ENCODE measurements around the gene CCR1.

DNA sequence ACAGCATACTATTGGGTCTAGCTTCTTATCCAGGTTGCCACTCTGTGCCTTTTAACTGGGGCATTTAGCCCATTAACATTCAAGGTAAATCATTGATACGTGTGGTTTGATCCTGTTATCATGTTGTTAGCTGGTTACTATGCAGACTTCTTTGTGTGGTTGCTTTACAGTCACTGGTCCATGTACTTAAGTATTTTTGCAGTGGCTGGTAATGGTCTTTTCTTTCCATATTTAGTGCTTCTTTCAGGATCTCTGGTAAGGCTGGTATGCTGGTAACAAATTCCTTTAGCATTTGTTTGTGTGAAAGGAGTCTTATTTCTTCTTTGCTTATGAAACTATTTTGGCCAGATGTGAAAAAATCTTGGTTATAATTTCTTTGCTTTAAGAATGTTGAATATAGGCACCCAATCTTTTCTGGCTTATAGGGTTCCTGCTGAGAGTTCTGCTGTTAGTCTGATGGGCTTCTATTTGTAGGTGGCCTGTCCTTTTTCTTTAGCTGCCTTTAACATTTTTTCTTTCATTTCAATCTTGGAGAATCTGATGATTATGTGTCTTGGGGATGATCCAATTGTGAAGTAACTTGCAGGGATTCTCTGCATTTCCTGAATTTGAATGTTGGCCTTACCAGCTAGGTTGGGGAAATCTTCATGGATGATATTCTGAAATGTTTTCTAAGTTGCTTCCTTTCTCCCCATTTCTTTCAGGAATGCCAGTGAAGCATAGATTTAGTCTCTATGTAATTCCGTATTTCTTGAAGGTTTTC lies 39.3 kb downstream of the CCR1 start:
- TF ChIP-seq EZH2 (IDR thresholded peaks at IDR 0.05; ENCODE audit: low read length) = no peak
- TF ChIP-seq, protein P1, sequence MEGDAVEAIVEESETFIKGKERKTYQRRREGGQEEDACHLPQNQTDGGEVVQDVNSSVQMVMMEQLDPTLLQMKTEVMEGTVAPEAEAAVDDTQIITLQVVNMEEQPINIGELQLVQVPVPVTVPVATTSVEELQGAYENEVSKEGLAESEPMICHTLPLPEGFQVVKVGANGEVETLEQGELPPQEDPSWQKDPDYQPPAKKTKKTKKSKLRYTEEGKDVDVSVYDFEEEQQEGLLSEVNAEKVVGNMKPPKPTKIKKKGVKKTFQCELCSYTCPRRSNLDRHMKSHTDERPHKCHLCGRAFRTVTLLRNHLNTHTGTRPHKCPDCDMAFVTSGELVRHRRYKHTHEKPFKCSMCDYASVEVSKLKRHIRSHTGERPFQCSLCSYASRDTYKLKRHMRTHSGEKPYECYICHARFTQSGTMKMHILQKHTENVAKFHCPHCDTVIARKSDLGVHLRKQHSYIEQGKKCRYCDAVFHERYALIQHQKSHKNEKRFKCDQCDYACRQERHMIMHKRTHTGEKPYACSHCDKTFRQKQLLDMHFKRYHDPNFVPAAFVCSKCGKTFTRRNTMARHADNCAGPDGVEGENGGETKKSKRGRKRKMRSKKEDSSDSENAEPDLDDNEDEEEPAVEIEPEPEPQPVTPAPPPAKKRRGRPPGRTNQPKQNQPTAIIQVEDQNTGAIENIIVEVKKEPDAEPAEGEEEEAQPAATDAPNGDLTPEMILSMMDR (optimal IDR thresholded peaks at IDR 0.05 in 1 of 3, IDR thresholded peaks at IDR 0.05 in 1 of 3, conservative IDR thresholded peaks at IDR 0.05 in 1 of 3; ENCODE audit: extremely low read depth in 1 of 3, insufficient read depth in 2 of 3, low read length in 3 of 3) = no peak

Measured in keratinocyte (primary cell).